GM19468 (cell line): Measurements from ENCODE around the gene ARX.

Source experiments
- ATAC-seq: cut with Tn5 transposase; IDR thresholded peaks from one replicate; pipeline ENCODE4 v1.9.1; 2021; ENCODE audit warnings: mild to moderate bottlenecking, moderate library complexity, moderate number of reproducible peaks; ENCODE audit not compliant: unreplicated experiment; ENCODE audit errors: extremely low read depth

The ARX gene

DNA sequence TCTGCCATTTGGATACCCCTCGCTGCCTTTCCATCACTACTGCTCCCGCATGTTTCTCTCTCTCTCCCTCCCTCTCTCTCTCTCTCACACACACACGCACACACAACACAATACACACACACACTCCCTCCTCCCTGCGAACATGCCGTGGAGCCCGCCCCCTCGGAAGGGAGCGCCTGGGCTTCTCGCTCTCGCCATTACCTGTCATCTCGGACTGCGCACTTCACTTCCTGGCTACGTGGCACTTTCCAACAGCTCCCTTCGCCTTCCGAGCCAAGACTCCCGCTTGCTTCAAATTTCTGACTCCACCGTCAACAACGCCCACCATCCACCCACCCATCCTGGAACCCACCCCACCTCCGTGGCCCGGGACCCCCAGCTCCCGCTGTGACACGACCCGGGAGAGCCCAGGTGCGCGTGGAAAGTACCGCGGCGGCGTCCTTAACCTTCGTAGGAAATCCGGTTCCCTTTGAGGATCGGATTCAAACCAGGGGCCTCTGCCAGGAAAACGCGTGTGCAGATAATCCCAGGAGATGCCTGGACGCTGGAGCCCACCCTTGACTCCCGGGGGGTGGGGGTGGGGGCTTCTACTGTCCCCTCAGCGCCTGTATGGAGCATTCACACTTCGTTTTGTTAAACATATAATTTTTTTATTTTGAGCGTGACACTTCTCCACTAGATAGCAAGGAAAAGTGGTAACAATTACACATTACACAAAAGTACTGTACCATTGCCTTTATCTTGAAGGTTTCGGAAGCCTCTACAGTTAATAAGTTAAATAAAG lies 12.5 kb downstream of the ARX start:
- no peak for ATAC-seq

DNA sequence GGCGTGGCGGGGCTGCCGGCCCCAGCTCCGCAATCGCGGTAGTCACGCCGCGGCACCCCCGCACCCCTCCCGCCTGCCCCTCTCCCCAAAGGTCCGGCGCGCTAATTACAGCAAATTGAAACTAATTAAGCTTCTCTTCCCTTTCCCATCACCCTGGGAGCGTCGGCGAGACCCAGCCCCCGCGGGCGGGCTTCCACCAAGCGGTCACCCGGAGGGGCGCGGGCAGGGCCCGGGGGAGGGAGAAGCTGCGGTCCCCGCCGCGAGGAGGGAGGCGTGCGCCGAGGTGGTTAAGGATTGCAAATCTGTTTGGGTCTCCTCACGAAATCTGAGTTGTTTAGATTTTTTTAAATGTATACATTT lies 13.1 kb downstream of the ARX start:
- no peak for ATAC-seq

DNA sequence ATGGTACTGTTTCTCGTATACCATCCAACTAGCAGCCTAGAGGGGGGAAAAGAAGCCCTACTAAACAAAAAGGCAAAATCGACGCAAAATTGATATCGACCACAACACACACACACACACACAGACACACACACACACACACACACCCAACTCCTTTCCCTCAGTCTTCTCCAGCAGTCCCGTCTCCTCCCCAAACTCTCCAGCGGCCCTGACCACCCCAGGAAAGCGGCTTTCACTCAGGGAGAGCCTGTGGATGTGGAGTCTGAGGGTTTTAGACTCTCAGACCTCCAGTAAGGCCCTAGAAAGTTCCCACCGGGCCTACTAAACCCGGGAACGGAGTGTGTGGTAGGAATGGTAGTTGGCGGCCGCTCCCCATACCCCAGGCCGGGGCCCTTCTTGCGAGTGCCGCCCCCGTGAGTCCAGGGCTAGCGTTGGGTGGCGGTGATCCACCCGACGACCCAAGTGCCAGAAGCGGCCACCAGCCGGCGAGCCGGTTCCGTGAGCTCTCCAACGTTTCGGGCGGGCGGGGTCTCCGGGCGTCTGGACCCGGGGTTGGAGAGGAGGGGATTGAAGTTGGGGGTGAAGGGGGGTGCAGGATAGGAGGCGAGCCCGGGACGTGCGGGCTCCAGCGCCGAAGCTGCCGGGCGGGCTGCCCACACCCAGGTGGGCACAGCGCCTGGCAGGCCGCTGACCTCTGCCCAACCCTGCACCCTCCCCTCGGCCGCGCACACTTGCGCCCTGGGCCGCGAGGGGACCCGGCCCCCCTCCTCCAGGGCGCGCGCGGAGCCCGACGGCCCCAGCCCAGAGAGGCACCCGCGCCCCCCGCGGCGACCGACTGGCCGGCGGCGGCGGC lies 13.7 kb downstream of the ARX start:
- ATAC-seq = no peak

DNA sequence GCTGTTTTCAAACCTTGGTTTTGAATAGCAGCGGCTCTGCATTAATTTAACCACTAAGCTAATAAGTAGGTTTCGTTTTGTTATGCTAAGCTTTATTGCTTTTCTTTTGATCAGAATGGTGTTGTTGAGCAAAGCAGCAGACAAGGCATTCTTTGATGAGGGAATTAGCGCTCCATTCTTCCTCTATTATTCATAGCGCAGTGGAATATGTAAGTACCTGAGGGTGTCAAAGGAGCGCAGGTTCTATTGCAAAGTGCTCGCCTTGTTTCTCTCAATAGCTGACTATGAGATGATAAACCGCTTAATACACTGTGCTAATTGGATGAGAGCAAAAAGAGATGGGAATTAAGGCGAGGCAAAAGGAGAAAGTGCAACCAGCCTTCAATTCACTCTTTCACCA lies 16.3 kb downstream of the ARX start:
- no peak for ATAC-seq

DNA sequence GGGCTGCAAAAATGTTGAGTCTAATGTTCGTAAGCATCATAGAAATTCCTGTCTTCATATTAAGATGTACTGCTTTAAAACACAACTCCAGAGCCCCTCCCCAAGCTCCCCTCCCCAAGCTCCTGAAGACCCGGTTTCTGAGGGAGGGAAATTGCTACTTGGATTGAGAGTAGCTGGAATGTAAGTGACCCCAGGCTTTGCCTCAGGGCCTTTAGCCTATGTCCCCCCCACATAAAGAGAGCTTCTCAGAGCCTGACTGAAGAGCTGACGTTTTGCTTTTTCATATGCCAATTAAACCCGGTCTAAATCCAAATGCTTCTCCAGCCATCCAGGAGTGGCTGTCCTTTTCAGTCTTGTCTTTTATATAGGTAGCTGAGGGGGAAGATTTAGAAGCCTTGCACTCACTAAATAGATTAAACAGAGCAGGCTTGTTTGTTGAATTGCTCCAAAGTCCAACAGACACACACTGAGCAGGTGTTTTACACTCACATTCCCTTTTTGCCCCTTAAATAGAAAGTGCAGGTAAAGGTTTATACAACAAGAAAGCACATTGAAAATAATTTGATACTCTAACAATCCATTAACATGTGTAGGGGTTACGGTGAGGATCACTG lies 19.6 kb downstream of the ARX start:
- no peak for ATAC-seq

DNA sequence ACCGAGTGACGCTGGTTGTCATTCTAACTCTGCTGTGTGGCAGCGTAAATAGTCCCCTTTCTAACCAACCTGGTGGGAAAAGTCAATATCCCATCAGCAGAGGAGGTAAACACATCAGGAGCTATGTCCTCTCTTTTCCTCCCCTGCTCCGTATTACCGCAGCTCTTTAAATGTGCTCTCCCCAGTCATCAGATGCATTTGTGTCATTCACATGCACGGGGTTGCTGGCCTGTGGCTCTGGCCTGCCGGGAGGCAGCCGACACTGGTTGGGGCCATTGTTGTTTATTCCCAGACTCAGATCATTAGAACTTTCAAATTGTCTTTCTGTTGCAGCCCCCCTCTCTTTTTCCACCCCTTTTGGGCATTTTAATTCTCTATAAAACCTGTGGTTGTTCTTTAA lies 21.9 kb downstream of the ARX start:
- no peak for ATAC-seq

DNA sequence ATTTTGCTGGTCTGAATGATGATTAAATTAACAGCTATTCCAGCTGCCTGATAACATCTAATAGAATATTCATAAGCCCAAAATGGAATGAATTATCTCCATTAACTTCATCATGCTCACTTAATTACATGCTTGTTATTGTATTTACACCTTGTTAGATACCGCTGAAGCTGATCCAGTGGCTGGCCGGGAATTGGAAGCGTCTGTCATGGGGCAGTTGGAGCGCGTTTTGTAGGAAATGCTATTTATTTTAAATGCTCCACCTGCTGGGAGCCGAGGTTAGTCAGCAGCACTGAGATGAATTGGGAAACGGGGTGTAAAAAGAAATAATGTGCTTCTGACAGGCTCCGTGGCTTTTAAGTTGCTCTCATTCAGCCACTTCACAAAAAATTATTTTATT lies 25.2 kb downstream of the ARX start:
- ATAC-seq = no peak

DNA sequence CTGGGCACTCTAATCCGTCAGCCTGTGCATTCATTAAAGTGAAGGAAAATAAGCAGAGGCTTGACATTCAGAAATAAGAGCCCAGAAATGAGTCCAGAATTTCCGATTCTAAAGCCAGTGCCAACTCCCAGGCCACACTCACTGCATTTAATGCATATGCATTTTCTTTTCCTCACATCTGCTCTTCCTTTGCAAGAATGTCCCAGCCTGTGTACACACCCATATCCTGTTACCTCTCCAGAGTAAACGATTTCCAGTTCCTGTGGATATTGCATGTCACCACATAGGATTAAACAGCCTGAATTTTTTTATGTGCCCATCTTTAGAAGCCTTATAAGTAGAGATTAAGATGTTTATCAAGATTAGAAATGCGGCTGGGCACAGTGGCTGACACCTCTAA lies 27.5 kb downstream of the ARX start:
- no peak for ATAC-seq

DNA sequence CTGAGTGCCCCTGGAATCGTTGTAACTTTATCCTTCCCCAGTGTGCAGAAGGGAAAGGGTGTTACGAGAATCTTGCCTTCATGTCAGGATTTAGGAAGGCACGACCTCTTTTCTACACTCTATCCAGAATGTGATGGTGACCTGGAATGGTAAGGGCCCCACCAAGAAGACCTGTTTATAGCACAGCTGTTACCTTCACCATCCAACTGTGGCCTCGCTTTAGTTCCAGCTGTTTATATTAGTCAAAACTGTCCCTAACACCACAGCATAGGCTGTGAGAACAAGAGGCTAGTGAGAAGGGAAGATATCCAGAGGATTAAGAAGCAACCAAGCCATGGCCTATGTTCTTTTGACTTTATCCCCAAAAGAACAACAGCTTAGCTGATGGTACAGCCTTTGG lies 28.0 kb downstream of the ARX start:
- no peak for ATAC-seq

DNA sequence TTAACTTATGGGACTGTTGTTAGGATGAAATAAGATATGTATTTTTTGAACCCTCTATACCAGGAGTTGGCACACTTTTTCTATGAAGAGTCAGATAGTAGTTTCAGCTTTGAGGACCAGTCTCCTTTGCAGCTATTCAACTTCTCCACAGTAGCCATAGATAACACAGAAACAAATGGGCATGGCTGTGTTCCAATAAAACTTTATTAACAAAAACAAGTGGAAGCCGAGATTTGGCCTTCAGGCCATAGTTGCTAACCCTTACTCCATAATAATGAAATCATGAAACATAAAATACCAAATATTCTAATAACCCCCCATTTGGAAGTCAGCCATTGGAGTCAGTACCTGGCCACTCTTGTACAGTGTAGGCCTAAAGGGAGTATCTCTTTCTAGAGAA lies 30.6 kb downstream of the ARX start:
- ATAC-seq = no peak

DNA sequence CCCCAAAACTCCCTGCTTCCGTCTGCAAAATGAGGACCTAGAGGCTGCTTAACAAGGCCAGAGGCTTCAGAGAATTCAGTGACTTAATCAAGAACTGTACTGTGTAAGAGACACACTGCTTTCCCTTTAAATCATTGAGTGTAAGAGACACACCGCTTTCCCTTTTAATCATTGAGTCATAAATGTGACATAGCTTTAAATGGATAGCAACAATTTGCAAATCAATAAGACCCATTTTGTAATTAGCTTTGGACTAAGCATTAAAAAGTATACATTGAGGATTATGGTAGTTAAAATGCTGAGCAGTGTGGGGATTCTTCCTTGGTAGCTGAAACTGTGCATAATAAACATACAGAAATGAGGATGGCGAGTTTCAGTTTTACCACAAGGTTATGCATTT lies 31.8 kb downstream of the ARX start:
- ATAC-seq = no peak

DNA sequence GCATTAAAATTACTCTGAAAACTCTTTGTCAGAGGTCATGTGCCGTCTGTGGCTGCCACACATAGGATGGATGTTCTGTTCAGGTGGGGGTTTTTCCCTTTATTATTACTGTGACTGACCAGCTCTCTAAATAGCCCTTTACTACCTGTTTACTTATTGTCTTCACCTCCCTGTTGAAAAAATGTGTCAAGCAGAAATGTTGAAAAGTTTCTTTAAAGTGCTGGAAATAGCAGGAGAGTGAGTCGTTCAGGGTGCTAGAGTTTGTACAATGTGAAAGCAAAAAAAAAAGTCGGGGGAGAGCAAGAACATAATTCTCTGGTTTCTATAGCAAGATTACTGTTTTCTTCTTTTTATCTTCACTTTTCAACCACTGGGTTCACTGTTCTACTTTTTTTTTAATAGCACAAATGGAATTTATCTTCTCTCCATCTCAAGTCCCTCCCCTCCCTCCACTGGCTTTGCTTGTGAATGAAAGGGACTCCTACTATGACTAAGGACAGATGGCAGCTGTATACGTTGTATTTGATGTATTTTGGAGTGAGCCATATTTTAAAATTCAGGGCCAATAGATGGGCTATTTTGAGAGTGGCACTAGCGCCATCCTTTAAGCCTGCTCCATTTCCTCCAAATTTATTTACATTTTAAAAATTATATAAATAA lies 33.3 kb downstream of the ARX start:
- no peak for ATAC-seq

DNA sequence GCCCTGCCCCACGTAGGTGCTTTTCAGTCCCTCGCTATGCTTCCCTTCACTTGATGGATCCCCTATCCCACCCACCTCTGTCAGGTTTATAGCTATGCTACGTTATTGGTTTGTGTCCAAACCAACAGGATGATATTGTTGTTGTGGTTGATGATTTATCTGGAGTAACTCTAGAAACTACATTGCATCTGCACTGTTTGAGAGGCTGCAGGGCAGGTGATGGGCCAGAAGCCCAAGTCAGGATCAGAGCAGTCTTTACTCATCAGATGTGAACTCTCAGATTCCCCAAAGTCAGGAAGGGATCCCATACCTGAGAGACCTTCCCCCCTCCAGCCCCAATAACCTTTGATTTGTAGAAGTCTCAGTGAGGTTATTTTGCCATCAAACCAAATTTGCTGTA lies 34.7 kb downstream of the ARX start:
- ATAC-seq = no peak

DNA sequence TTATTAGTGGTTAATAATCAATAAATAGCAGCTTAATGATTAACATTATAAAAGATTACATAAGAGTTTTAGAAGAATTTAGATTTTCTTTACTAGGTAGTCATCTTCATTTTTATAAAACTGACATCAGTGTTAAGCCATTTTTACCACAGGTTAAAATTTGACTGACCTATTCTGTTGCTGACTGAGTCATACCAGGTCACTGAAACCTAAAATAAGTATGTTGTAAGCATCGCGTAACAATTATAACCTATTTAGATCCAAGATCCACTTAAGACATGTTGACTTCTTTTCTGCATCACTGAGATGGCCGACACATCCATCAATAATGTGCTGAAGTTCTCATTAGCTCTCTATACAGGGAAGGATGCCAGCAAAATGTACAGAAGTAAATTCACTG lies 36.7 kb downstream of the ARX start:
- ATAC-seq = no peak

DNA sequence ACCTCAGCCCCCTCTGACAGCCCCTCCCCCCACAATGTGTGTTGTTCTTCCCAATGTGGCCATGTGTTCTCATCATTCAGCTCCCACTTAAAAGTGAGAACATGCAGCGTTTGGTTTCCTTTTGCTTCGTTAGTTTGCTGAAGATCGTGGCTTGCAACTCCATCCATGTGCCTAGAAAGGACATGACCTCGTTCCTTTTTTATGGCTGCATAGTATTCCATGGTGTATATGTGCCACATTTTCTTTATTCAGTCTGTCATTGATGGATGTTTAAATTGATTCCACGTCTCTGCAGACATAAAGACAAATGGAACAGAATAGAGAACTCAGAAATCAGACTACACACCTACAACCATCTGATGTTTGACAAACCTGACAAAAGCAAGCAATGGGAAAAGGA lies 46.0 kb downstream of the ARX start:
- ATAC-seq = no peak

DNA sequence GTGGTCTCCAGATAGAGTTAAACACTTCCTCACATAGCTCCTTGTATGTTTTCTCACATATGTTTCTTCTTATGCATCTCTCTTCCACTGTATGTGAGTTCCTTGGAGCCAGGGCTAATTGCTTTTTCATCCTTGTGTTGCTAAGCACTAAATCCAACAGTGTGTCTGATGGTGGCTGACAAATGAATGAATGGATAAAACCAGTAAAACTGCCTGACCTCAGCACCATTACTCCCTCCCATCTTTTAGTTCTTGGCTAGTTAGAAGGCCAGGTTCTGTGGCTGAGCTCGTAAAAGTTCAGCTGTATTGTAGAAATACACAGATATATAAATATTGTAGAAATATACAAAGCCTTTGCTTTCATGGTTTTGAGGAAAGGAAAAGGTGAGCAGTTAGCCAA lies 50.4 kb downstream of the ARX start:
- no peak for ATAC-seq

DNA sequence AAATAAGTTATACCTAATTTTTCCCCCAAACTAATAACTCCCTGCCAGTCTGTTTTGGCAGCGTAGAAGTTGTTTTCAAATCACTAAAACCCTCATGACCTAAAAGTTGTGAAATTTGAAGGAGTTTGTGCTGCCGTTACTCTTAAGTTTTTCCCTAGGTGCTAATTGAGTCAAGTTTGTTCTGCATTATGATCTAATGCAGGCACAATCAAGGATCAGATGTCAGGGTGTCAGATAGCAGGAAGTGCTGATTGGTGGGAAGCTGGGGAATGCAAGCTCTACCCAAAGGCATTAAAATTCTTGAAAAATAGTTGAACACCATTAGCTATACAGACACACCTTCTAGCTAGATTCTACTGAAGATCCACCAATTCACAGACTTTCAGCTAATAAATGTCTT lies 51.9 kb downstream of the ARX start:
- no peak for ATAC-seq

DNA sequence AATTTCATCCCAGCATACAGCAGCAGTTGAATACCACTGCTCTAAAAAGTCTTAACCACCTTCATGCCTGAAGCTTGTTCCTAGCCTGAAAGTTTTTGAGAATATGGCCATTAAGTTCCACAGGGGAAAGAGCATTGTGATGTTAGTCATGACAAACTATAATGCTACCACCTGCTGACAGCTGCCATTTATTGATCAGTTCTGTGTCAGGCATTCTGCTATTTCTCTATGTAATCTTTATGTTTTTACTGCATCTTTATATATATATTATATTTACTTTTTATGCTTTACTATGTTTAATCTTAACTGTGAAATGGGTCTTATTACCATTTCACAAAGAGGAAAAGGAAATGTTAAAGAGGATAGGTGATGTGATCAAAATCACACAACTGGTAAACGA lies 54.0 kb downstream of the ARX start:
- ATAC-seq = no peak

DNA sequence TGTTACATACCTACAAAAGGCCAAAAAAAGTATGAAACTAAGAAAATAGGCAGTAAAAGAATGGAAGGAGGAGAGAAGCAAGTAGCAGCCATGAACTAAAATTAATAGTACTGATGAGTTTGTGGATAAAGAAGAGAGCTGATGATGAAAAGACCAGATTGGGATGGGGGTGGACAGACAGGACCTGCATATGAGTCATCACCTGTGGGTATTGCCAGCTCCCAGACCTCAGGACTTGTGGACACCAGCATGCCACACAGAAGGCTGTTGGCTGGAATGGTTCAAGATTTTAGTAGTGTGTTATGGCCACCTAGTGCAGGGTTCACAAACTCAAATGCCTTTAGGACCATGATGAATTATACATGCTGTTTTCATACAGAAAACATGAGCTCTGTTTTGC lies 58.9 kb downstream of the ARX start:
- no peak for ATAC-seq

DNA sequence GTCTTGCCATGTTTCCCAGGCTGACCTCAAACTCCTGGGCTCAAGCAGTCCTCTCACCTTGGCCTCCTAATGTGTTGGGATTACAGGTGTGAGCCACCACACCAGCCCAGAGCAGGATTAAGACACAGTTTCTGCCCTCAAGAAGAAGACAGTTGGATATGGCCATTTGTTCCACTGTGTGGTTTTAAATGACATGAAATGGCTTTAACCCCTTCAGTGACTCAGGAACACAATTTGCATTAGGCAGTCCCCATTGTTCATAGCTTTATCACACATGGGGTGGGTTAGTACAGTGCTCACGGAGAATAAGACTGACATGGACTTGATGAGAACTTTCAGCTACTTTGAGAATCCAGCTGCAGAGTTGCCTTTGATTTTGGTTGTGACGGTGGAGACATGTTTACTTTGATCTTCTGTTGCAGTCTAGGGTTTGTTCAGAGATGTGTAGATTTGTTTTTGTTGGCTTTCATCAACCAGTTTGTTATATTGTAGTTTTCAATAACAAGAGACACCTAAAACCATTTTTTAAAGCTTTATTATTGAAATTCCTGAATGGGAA lies 60.3 kb downstream of the ARX start:
- ATAC-seq = no peak

DNA sequence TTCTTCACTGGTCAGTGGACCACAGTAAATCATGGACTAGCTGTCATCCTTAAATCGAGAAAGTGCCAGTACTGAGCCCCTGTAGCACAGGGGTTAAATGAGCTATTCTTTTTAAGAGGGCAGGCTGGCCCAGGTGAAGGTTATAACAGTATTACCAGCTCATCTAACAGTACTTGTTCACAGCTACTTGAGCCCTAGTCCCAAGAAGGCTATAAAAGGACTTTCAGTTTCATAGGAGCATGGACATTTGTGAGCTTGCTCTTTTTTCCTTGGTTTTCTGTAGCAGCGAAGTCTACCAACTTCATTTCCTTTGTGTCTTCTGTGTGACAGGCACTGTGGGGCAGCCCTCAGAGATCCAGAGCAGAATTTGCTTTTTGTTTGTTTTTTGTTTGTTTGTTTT lies 61.0 kb downstream of the ARX start:
- no peak for ATAC-seq
